ENCODE results near the gene FKBP7.

Gene FKBP7

DNA sequence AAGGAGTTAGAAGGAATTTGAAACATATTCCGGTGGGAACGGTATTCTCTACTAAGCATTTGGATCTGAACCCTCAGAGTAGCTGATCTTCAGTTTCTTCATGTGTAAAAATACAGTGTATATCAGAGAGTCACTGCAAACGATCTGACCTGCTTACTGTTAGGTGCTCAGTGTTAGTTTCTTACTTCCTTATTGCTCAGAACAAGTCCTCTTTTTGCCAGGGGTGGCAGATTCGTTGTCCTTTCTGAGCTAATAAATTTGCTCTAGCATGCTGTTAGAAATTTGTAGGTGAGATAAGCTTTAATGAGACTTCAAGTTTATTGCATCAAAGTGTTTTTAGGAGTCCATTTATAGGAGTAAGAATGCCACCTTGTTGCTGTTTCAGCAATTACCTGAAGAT, 17.6 kb upstream of the FKBP7 start:
- TF ChIP-seq OSR1 (CRISPR knock-in tag; IDR thresholded peaks at IDR 0.05), result no peak
- no peak for TF ChIP-seq BACH2 (CRISPR knock-in tag; IDR thresholded peaks at IDR 0.05; ENCODE audit: borderline replicate concordance)
- TF ChIP-seq ZNF8 (CRISPR knock-in tag; IDR thresholded peaks at IDR 0.05), result no peak
- TF ChIP-seq, protein P1, sequence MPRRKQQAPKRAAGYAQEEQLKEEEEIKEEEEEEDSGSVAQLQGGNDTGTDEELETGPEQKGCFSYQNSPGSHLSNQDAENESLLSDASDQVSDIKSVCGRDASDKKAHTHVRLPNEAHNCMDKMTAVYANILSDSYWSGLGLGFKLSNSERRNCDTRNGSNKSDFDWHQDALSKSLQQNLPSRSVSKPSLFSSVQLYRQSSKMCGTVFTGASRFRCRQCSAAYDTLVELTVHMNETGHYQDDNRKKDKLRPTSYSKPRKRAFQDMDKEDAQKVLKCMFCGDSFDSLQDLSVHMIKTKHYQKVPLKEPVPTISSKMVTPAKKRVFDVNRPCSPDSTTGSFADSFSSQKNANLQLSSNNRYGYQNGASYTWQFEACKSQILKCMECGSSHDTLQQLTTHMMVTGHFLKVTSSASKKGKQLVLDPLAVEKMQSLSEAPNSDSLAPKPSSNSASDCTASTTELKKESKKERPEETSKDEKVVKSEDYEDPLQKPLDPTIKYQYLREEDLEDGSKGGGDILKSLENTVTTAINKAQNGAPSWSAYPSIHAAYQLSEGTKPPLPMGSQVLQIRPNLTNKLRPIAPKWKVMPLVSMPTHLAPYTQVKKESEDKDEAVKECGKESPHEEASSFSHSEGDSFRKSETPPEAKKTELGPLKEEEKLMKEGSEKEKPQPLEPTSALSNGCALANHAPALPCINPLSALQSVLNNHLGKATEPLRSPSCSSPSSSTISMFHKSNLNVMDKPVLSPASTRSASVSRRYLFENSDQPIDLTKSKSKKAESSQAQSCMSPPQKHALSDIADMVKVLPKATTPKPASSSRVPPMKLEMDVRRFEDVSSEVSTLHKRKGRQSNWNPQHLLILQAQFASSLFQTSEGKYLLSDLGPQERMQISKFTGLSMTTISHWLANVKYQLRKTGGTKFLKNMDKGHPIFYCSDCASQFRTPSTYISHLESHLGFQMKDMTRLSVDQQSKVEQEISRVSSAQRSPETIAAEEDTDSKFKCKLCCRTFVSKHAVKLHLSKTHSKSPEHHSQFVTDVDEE (CRISPR knock-in tag; IDR thresholded peaks at IDR 0.05), result no peak
- no peak for TF ChIP-seq ZFP3 (CRISPR knock-in tag; IDR thresholded peaks at IDR 0.05)
- TF ChIP-seq GLIS3 (CRISPR knock-in tag; IDR thresholded peaks at IDR 0.05), result no peak
- TF ChIP-seq CSDC2 (CRISPR knock-in tag; IDR thresholded peaks at IDR 0.05), result no peak
- TF ChIP-seq TCF4 (CRISPR knock-in tag; IDR thresholded peaks at IDR 0.05; ENCODE audit: borderline replicate concordance), result no peak
- no peak for TF ChIP-seq PPARA (CRISPR knock-in tag; IDR thresholded peaks at IDR 0.05; ENCODE audit: borderline replicate concordance)
- TF ChIP-seq RARB (CRISPR knock-in tag; IDR thresholded peaks at IDR 0.05), result no peak
- TF ChIP-seq CREB5 (CRISPR knock-in tag; IDR thresholded peaks at IDR 0.05; ENCODE audit: low read depth), result no peak
- TF ChIP-seq ZNF70 (CRISPR knock-in tag; IDR thresholded peaks at IDR 0.05), result no peak
- no peak for TF ChIP-seq SNAI2 (CRISPR knock-in tag; IDR thresholded peaks at IDR 0.05)
- no peak for TF ChIP-seq ESRRG (CRISPR knock-in tag; IDR thresholded peaks at IDR 0.05)
- TF ChIP-seq, protein P2, sequence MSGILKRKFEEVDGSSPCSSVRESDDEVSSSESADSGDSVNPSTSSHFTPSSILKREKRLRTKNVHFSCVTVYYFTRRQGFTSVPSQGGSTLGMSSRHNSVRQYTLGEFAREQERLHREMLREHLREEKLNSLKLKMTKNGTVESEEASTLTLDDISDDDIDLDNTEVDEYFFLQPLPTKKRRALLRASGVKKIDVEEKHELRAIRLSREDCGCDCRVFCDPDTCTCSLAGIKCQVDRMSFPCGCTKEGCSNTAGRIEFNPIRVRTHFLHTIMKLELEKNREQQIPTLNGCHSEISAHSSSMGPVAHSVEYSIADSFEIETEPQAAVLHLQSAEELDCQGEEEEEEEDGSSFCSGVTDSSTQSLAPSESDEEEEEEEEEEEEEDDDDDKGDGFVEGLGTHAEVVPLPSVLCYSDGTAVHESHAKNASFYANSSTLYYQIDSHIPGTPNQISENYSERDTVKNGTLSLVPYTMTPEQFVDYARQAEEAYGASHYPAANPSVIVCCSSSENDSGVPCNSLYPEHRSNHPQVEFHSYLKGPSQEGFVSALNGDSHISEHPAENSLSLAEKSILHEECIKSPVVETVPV (CRISPR knock-in tag; IDR thresholded peaks at IDR 0.05), result no peak
- no peak for TF ChIP-seq POU6F1 (CRISPR knock-in tag; IDR thresholded peaks at IDR 0.05; ENCODE audit: borderline replicate concordance, low read depth)
- ATAC-seq, result no peak

DNA sequence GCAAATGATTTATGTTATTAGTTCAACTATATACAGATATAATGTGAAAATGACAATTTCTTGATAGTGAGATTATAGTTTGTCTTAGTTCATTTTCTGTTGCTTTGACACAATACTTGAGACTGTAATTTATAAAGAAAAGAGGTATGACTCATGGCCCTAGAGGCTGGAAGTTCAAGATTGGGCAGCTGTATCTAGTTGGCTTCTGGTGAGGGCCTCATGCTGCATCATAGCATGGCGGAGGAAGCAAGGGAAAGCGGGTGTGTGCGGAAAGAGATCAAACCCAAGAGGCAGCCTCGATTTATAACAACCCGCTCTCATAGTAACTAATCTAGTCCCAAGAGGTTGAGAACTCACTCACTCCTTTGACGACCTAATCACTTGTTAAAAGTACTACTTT, 13.2 kb upstream of the FKBP7 start:
- no peak for TF ChIP-seq TCF4 (CRISPR knock-in tag; IDR thresholded peaks at IDR 0.05; ENCODE audit: borderline replicate concordance)
- no peak for TF ChIP-seq OSR1 (CRISPR knock-in tag; IDR thresholded peaks at IDR 0.05)
- TF ChIP-seq ISL1 (CRISPR knock-in tag; IDR thresholded peaks at IDR 0.05), result no peak
- no peak for TF ChIP-seq ZFP3 (CRISPR knock-in tag; IDR thresholded peaks at IDR 0.05)
- TF ChIP-seq RARB (CRISPR knock-in tag; IDR thresholded peaks at IDR 0.05), result no peak
- no peak for TF ChIP-seq TOX (CRISPR knock-in tag; IDR thresholded peaks at IDR 0.05; ENCODE audit: borderline replicate concordance)
- TF ChIP-seq CREB5 (CRISPR knock-in tag; IDR thresholded peaks at IDR 0.05; ENCODE audit: low read depth), result no peak
- no peak for TF ChIP-seq POU6F1 (CRISPR knock-in tag; IDR thresholded peaks at IDR 0.05; ENCODE audit: borderline replicate concordance, low read depth)
- TF ChIP-seq ARNTL (CRISPR knock-in tag; IDR thresholded peaks at IDR 0.05; ENCODE audit: borderline replicate concordance, low read depth), result no peak
- TF ChIP-seq ZC3H10 (CRISPR knock-in tag; IDR thresholded peaks at IDR 0.05), result no peak
- TF ChIP-seq BACH2 (CRISPR knock-in tag; IDR thresholded peaks at IDR 0.05; ENCODE audit: borderline replicate concordance), result no peak
- TF ChIP-seq ZFP30 (CRISPR knock-in tag; IDR thresholded peaks at IDR 0.05), result no peak
- ATAC-seq, result no peak

All from SK-N-SH treated with all-trans-retinoic acid at 6 μM for 48 hours (cell line).